NT2/D1 (cell line): ENCODE data around the gene ADAR.

Experiments
- SUZ12 ChIP-seq: IDR thresholded peaks from 2 replicates; pipeline ENCODE4 v1.6.1; 2011; ENCODE audit not compliant: insufficient read length, insufficient read depth; ENCODE audit errors: extremely low read depth
- ZNF274 ChIP-seq: IDR thresholded peaks from 2 replicates; pipeline ENCODE4 v1.6.1; 2011; ENCODE audit warnings: mild to moderate bottlenecking, low read depth, low read length

DNA sequence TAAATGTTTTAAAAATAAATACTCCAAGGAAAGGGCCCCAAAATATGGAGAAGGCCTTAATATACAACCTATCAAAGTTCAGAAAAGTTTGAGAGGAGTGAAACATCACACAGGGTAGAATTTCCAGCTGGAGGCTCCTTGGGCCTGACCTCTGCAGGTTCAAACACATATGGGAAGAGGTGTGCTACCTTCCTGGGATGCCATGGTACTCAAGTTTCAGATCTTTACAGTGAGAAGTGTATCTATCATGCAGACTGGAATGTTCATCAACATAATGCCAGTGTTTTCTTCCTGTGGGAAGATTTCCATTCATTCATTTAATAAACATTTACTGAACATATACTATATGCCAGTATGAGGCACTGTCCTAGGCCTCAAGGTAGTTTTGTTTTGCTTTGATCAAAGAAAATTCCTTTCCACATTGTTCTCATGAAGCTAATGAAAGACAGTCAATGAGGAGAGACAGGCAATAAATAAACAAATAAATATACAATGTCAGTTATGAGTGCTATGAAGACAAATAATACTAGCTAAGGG lies 14.6 kb upstream of the ADAR start:
- TF ChIP-seq ZNF274: no peak
- TF ChIP-seq SUZ12: no peak
